Esophagus muscularis mucosa (tissue), 4 donors: ENCODE results near the gene ITPRIP. TPM values are rescaled to one million over a fixed set of nuclear protein-coding genes. Genes with fewer than 3 reads are reported as not detected.
A peak's percentile ranks its signal among the peaks of the same experiment; 100 is the strongest.

Source experiments
- DNase-seq: peaks from one replicate; pipeline ENCODE4 v3.0.0-alpha.2; 2017; ENCODE audit errors: extremely low spot score
- H3K27ac ChIP-seq, 4 donors: fragments of 200-600 bp; sonication (generic); replicated peaks in 1 of 4; 1 replicate in 3 of 4; 2 replicates in 1 of 4; pipeline ENCODE4 v1.5.1; 2016 to 2019; ENCODE audit warnings: mild to moderate bottlenecking in 1 of 4
- H3K27me3 ChIP-seq, 4 donors: fragments of 200-600 bp; sonication (generic); one replicate each; pipeline versions ENCODE4 v1.5.1 to v1.6.0; 2016 to 2019
- H3K36me3 ChIP-seq, 4 donors: fragments of 200-600 bp; sonication (generic); one replicate each; pipeline ENCODE4 v1.5.1; 2016 to 2019
- H3K4me1 ChIP-seq, 4 donors: fragments of 200-600 bp; sonication (generic); one replicate each; pipeline ENCODE4 v1.5.1; 2016 to 2019
- H3K4me3 ChIP-seq, 4 donors: fragments of 200-600 bp; sonication (generic); 1 replicate in 2 of 4; 2 replicates in 2 of 4; pipeline ENCODE4 v1.5.1; 2016 to 2019; ENCODE audit warnings: mild to moderate bottlenecking in 4 of 4, moderate library complexity in 1 of 4
- H3K9me3 ChIP-seq, 4 donors: fragments of 200-600 bp; sonication (generic); 1 replicate in 3 of 4; 2 replicates in 1 of 4; pipeline ENCODE4 v1.5.1; 2016 to 2019
- EP300 ChIP-seq: sonication (generic); formaldehyde crosslinking; IDR thresholded peaks from one replicate; pipeline ENCODE4 v1.6.1; 2017; ENCODE audit warnings: antibody characterized with exemption
- POLR2A ChIP-seq: fragments of 450-650 bp; IDR thresholded peaks from one replicate; pipeline ENCODE4 v1.6.1; 2017; ENCODE audit warnings: antibody characterized with exemption, moderate library complexity, mild to moderate bottlenecking, low read depth
- POLR2AphosphoS5 ChIP-seq, 2 donors: sonication (generic); formaldehyde crosslinking; IDR thresholded peaks; one replicate each; pipeline ENCODE4 v1.6.1; 2017; ENCODE audit warnings: antibody characterized with exemption in 2 of 2
- WGBS: methylation state at CpG from one replicate; pipeline ENCODE4 v1.1.5; 2018; 5-methylcytosine and 5-hydroxymethylcytosine counted together
- intact Hi-C: fragments of 100-400 bp; cut with DNase I; formaldehyde crosslinking; loops from one replicate; pipeline ENCODE4 v1.15.1; 2023
- total RNA-seq, 4 donors: library from RNA; depleted of rRNA; stranded (reverse); fragments of >200 nt; gene quantifications; one replicate each; pipeline versions ENCODE4 v1.1.0 to v1.2.1, GENCODE V29; 2016
- TF ChIP-seq, protein P1 (sequence below), 3 experiments: fragments of 200-600 bp in 2 of 3; fragments of 450-650 bp in 1 of 3; sonication (generic) in 2 of 3; IDR thresholded peaks; one replicate each; pipeline ENCODE4 v1.5.1; 2017 to 2019; ENCODE audit warnings: antibody characterized with exemption in 3 of 3, mild to moderate bottlenecking in 2 of 3, moderate library complexity in 1 of 3

Gene ITPRIP
- total RNA-seq, 4 donors from 2014 or later = 18.7 to 56.0 (median 39.9) TPM

DNA sequence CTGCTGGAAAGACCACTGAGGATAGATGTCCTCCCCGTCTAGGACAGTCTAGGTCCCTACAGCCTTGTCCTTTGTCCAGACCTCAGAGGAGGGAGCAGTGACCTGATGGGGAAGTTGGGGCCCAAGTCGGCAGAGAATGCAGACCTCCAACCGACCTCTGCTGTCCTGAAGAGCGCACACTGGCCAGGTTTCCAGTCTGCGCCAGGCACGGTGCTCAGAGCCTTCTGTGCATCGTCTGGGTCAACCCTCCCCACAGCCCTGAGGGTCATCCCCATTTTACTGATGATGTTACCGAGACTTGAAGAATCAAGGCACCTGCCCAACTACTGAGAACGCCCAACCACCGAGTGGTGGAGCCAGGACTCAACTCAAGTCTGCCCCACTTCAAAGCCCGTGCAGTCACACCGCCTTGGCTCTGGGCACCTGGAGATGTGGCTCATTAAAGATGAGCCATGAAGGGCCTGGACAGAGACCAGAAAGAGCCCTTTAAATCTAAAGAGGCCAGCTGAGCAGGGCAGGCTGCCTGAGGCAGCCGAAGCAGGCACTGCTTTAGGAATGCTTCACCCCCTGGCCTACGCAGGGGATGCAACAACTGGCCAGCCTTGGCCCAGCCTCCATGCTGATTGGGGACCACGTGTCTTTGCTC lies 4.4 kb downstream of the ITPRIP start:
- Histone ChIP-seq H3K4me1 (peaks cover 76 to 85% (median 80%) of the 10 kb centered on the region in 4 donors), H3K27me3 (no peaks in the 10 kb centered on the region), H3K9me3 (no peaks in the 10 kb centered on the region), H3K36me3 (peaks cover 0 to 21% (median 3%) of the 10 kb centered on the region in 4 donors), H3K27ac (peak overlapping the region; percentile 97 to 100 (median 98)), H3K4me3 (peak overlapping the region in 1 of 4 donors; percentile 3)
- DNase-seq = no peak
- intact Hi-C loops = no loop called here
- TF ChIP-seq EP300 (no peak), POLR2AphosphoS5 (IDR thresholded peaks at IDR 0.05) (peak in 1 of 2 donors; percentile 24)
- 55% methylated on average over 8 of the region's 15 CpGs for WGBS

DNA sequence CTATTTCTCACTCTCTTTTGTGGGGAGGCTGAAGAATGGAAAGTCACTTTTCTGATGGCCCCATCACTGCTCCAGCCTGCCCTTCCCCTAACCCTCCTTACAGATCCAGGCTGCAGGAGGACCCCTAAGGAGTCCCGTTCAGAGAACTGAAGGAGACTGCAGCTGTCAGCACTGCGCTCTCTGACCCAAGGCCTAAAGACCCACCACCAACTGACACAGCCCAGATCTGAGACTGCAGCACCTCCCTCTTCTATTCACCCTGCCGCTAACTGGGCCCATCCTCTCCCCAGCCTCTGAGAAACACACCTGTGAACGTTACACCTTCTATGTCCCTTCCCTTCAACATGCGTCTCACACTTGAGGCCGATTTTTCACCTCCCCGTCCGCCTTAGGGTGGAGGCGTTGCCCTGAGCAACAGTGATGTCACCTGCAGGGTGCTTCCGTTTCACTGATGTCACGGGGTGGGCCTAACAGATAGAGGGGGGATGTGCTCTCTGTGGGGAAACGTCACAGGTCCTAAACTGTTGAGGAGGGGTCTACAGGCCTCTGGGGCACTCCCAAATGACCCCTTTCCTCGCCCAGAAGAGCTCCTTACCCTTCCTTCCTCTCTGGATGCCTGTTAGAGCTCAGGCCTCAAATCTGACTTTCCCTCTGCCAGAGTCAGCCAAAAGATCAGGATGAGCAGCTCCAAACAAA lies 5.1 kb downstream of the ITPRIP start:
- Histone ChIP-seq H3K4me3 (no peak overlapping the region), H3K36me3 (peaks cover 0 to 21% (median 3%) of the 10 kb centered on the region in 4 donors), H3K4me1 (peaks cover 83 to 91% (median 87%) of the 10 kb centered on the region in 4 donors), H3K27ac (peak overlapping the region; percentile 97 to 100 (median 98)), H3K9me3 (no peaks in the 10 kb centered on the region), H3K27me3 (no peaks in the 10 kb centered on the region)
- WGBS = 70% methylated on average over 12 of the region's 13 CpGs
- TF ChIP-seq, protein P1, sequence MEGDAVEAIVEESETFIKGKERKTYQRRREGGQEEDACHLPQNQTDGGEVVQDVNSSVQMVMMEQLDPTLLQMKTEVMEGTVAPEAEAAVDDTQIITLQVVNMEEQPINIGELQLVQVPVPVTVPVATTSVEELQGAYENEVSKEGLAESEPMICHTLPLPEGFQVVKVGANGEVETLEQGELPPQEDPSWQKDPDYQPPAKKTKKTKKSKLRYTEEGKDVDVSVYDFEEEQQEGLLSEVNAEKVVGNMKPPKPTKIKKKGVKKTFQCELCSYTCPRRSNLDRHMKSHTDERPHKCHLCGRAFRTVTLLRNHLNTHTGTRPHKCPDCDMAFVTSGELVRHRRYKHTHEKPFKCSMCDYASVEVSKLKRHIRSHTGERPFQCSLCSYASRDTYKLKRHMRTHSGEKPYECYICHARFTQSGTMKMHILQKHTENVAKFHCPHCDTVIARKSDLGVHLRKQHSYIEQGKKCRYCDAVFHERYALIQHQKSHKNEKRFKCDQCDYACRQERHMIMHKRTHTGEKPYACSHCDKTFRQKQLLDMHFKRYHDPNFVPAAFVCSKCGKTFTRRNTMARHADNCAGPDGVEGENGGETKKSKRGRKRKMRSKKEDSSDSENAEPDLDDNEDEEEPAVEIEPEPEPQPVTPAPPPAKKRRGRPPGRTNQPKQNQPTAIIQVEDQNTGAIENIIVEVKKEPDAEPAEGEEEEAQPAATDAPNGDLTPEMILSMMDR (IDR thresholded peaks at IDR 0.05) = no peak
- TF ChIP-seq POLR2A (no peak), EP300 (no peak), POLR2AphosphoS5 (IDR thresholded peaks at IDR 0.05) (no peak)
- no peak for DNase-seq
- intact Hi-C loops = no loop called here

DNA sequence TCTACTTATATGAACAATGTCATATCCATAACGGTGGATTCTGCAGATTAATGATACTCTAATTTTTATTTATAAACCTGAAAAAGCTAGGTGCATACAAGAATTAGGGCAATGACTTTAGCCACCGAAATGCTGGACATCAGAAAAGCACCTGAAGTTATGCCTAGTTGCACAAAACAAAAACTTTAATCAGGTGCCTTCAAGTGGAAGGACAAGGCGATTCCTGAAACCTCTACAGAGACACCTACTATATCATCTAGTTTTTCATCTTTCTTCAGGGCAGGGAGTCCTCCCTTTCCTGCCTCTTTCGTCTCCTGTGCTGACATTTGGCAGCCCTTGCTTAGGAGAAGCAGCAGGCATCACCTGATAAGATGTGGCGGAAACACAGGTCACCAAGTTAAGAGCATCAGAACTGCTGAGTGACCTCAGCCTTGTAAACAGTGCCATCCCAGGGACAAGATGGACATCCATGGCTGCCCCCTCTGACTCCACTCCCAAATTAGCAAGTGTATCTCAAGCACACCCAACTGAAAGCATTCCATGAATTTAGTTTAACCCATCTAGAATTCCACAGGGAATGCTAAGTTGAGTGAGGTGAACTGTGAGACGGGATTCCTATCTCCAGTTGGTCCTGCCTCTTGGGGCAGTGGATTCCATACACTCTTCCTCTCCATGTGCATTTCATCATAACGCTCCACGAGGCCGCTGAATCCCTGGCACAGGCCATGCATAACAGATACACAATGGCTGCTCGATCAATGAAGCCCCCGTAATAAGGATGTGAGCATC lies 5.8 kb downstream of the ITPRIP start:
- H3K27ac ChIP-seq = peak overlapping the region; percentile 97 to 100 (median 98)
- peaks cover 90 to 98% (median 94%) of the 10 kb centered on the region in 4 donors for H3K4me1 ChIP-seq
- no peaks in the 10 kb centered on the region for H3K9me3 ChIP-seq
- no peak overlapping the region for H3K4me3 ChIP-seq
- no peak for DNase-seq
- intact Hi-C loops = no loop called here
- TF ChIP-seq EP300 (no peak), POLR2A (no peak), POLR2AphosphoS5 (IDR thresholded peaks at IDR 0.05) (peak; percentile 10 to 22)
- TF ChIP-seq, protein P1 (IDR thresholded peaks at IDR 0.05) = no peak
- 72% methylated on average over 11 of the region's 11 CpGs for WGBS
- H3K27me3 ChIP-seq = no peaks in the 10 kb centered on the region
- peaks cover 0 to 21% (median 3%) of the 10 kb centered on the region in 4 donors for H3K36me3 ChIP-seq

DNA sequence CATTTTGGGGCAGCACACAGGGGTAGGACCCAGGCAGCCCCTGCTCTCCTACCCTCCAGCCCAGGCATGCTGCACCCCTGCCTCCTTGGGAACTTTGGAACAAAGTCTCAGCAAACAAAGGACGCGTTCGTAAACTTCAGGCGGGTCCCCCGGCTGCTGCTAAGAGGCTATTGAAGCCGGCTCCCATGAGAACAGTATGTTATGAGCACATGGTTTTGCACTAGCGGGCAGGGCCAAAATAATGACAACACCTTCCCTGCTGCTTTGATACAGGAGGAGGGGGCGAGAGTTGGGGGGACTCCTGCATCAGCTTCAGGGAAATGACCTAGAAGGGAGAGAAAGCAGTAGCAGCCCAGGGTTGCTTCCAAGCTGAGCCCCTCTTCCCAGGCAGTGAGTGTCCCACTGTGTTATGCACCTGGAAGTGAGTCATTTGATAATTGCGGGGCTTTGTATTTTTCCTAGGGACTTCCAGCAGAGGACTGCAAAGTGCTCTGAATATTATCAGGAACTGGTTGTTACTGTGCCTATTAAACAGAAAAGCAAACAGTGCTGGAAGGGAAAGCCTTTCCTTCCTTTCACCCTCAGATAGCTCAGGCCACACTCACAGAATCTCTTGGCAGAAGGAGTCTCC lies 6.9 kb downstream of the ITPRIP start:
- peak overlapping the region; percentile 11 to 22 (median 18) for H3K4me3 ChIP-seq
- no peaks in the 10 kb centered on the region for H3K27me3 ChIP-seq
- WGBS = 14% methylated on average over 1 of the region's 9 CpGs
- intact Hi-C loops = no loop called here
- no peak for DNase-seq
- peaks cover 100% of the 10 kb centered on the region in 4 donors for H3K4me1 ChIP-seq
- H3K27ac ChIP-seq = peak overlapping the region; percentile 97 to 100 (median 98)
- H3K9me3 ChIP-seq = no peaks in the 10 kb centered on the region
- peak in 1 of 2 donors; percentile 73 for TF ChIP-seq POLR2AphosphoS5 (IDR thresholded peaks at IDR 0.05)
- TF ChIP-seq, protein P1 (IDR thresholded peaks at IDR 0.05) = no peak
- no peak for TF ChIP-seq POLR2A
- peaks cover 0 to 21% (median 3%) of the 10 kb centered on the region in 4 donors for H3K36me3 ChIP-seq
